Measurements from ENCODE around the gene THRA. TPM values are rescaled to one million over a fixed set of nuclear protein-coding genes. Genes with fewer than 3 reads are reported as not detected.

The THRA gene
- total RNA-seq, result 10 to 100 TPM; 80.6 to 99.5 (median 95.9) TPM
- polyA plus RNA-seq, result 73.3 TPM
- long read RNA-seq, donor 1, full-length matches to known transcripts, result 77 of 132 reads
- long read RNA-seq, donor 1, partial matches to known transcripts, result 24 of 132 reads
- long read RNA-seq, donor 1, other reads (novel, unspliced or antisense), result 31 of 132 reads
- long read RNA-seq, donor 2, transcript THRA-209 (10 exons, 2,421 nt), result minor isoform, 8 of 92 reads
- long read RNA-seq, donor 2, transcript THRA-201 (10 exons, 2,538 nt), result major isoform, 59 of 92 reads
- long read RNA-seq, donor 2, partial matches to known transcripts, result 12 of 92 reads
- long read RNA-seq, donor 2, other reads (novel, unspliced or antisense), result 13 of 92 reads
- long read RNA-seq, donor 3, transcript THRA-201 (10 exons, 2,538 nt), result major isoform, 12 of 51 reads
- long read RNA-seq, donor 3, partial matches to known transcripts, result 27 of 51 reads
- long read RNA-seq, donor 3, other reads (novel, unspliced or antisense), result 8 of 51 reads
- long read RNA-seq, donor 4, full-length matches to known transcripts, result 42 of 64 reads
- long read RNA-seq, donor 4, partial matches to known transcripts, result 6 of 64 reads
- long read RNA-seq, donor 4, other reads (novel, unspliced or antisense), result 16 of 64 reads

GRCh38 chr17:40062329-40063186, at the start of gene THRA:
Gene THRA (plus strand): TSS chr17:40062965. CDS start chr17:40074489, 11,524 bp downstream.
- DNase-seq (peak; percentile 73 to 93 (median 92)), ATAC-seq (peak; percentile 63 to 75)
- Histone ChIP-seq H3K27ac (ENCODE audit: low read length) (peak within 1 kb of the TSS; percentile 97), H3K4me1 (ENCODE audit: control insufficient read depth, insufficient read depth, low read length) (peaks cover 9% of the 10 kb centered on the region), H3K9me3 (ENCODE audit: control insufficient read depth, low read length) (no peaks in the 10 kb centered on the region), H3K4me3 (ENCODE audit: low read length) (peak within 1 kb of the TSS; percentile 84), H3K27me3 (ENCODE audit: control insufficient read depth, insufficient read depth) (no peaks in the 10 kb centered on the region)
- intact Hi-C loops (cut with DNase I), result loop anchor here in 2 of 4 donors (2.0 to 5.0 kb wide), 2 partner anchors 24 to 35 kb away; no protein-coding TSS in a partner anchor
- WGBS, result 1% methylated on average over 83 of the region's 83 CpGs

DNA sequence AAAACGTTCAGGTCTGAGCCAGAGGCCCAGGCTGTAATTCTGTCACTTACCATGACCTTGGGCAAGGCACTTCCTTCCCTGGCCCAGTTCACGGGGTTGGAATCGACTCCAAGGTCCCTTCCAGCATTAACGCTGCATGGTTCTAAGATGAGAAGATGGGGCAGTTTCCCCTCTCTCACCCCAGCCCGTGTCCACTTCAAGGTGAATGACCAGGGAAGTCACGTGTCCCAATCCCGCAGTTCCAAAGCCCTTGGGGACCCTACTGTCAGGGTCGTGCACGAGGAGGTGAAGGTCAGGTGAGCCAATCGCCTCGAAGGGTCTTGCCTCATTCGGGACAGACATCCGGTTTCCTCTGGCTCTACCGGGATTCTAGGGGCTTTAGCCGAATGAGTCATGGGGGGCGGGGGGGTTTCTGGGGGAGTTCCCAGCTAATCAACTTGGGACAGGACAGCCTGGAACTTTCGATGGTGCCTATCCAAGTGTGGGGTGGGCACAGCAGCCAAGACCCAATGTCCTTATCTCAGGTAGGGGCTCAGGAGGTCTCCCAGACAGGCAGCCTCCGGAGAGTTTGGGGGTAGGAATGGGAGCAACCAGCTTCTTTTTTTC, 48.3 kb upstream of the THRA start:
- intact Hi-C loops (cut with DNase I), result loop anchor here in 3 of 4 donors (10.0 kb wide), 4 partner anchors 60 to 180 kb away; no protein-coding TSS in a partner anchor
- Histone ChIP-seq H3K4me1 (ENCODE audit: control insufficient read depth, insufficient read depth, low read length) (peaks cover 10% of the 10 kb centered on the region), H3K9me3 (ENCODE audit: control insufficient read depth, low read length) (no peaks in the 10 kb centered on the region), H3K27ac (ENCODE audit: low read length) (peak overlapping the region; percentile 40), H3K27me3 (ENCODE audit: control insufficient read depth, insufficient read depth) (no peaks in the 10 kb centered on the region), H3K4me3 (ENCODE audit: low read length) (no peak overlapping the region)
- peak; percentile 39 to 62 (median 48) for DNase-seq
- 37% methylated on average over 18 of the region's 18 CpGs for WGBS
- ATAC-seq, result peak; percentile 12 to 28

DNA sequence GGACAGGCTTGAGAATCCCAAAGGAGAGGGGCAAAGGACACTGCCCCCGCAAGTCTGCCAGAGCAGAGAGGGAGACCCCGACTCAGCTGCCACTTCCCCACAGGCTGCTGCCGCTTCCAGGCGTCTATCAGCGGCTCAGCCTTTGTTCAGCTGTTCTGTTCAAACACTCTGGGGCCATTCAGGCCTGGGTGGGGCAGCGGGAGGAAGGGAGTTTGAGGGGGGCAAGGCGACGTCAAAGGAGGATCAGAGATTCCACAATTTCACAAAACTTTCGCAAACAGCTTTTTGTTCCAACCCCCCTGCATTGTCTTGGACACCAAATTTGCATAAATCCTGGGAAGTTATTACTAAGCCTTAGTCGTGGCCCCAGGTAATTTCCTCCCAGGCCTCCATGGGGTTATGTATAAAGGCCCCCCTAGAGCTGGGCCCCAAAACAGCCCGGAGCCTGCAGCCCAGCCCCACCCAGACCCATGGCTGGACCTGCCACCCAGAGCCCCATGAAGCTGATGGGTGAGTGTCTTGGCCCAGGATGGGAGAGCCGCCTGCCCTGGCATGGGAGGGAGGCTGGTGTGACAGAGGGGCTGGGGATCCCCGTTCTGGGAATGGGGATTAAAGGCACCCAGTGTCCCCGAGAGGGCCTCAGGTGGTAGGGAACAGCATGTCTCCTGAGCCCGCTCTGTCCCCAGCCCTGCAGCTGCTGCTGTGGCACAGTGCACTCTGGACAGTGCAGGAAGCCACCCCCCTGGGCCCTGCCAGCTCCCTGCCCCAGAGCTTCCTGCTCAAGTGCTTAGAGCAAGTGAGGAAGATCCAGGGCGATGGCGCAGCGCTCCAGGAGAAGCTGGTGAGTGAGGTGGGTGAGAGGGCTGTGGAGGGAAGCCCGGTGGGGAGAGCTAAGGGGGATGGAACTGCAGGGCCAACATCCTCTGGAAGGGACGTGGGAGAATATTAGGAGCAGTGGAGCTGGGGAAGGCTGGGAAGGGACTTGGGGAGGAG, 47.5 kb upstream of the THRA start, which contains the start of gene CSF3:
TSS of gene CSF3 (plus strand) at position 436 of the 993 bp plus-strand sequence. CDS start at position 471, 35 bp downstream.
- no peaks in the 10 kb centered on the region for H3K9me3 ChIP-seq (ENCODE audit: control insufficient read depth, low read length)
- no peaks in the 10 kb centered on the region for H3K27me3 ChIP-seq (ENCODE audit: control insufficient read depth, insufficient read depth)
- intact Hi-C loops (cut with DNase I), result loop anchor here (5.0 to 10.0 kb wide), 5 partner anchors 60 to 180 kb away; no protein-coding TSS in a partner anchor
- H3K4me3 ChIP-seq (ENCODE audit: low read length), result no peak within 1 kb of the TSS
- ATAC-seq (peak in 1 of 2 donors; percentile 54), DNase-seq (peak; percentile 53 to 72 (median 71))
- 57% methylated on average over 20 of the region's 20 CpGs for WGBS
- H3K27ac ChIP-seq (ENCODE audit: low read length), result peak within 1 kb of the TSS; percentile 40
- peaks cover 10% of the 10 kb centered on the region for H3K4me1 ChIP-seq (ENCODE audit: control insufficient read depth, insufficient read depth, low read length)

DNA sequence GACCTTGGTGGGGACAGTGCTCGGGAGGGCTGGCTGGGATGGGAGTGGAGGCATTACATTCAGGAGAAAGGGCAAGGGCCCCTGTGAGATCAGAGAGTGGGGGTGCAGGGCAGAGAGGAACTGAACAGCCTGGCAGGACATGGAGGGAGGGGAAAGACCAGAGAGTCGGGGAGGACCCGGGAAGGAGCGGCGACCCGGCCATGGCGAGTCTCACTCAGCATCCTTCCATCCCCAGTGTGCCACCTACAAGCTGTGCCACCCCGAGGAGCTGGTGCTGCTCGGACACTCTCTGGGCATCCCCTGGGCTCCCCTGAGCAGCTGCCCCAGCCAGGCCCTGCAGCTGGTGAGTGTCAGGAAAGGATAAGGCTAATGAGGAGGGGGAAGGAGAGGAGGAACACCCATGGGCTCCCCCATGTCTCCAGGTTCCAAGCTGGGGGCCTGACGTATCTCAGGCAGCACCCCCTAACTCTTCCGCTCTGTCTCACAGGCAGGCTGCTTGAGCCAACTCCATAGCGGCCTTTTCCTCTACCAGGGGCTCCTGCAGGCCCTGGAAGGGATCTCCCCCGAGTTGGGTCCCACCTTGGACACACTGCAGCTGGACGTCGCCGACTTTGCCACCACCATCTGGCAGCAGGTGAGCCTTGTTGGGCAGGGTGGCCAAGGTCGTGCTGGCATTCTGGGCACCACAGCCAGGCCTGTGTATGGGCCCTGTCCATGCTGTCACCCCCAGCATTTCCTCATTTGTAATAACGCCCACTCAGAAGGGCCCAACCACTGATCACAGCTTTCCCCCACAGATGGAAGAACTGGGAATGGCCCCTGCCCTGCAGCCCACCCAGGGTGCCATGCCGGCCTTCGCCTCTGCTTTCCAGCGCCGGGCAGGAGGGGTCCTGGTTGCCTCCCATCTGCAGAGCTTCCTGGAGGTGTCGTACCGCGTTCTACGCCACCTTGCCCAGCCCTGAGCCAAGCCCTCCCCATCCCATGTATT, 46.5 kb upstream of the THRA start:
- peak in 2 of 3 donors; percentile 29 to 49 for DNase-seq
- Histone ChIP-seq H3K9me3 (ENCODE audit: control insufficient read depth, low read length) (no peaks in the 10 kb centered on the region), H3K4me1 (ENCODE audit: control insufficient read depth, insufficient read depth, low read length) (peaks cover 10% of the 10 kb centered on the region), H3K27ac (ENCODE audit: low read length) (no peak overlapping the region), H3K27me3 (ENCODE audit: control insufficient read depth, insufficient read depth) (no peaks in the 10 kb centered on the region), H3K4me3 (ENCODE audit: low read length) (no peak overlapping the region)
- 78% methylated on average over 26 of the region's 26 CpGs for WGBS
- ATAC-seq, result no peak
- intact Hi-C loops (cut with DNase I), result loop anchor here (5.0 to 10.0 kb wide), 5 partner anchors 61 to 179 kb away; no protein-coding TSS in a partner anchor

DNA sequence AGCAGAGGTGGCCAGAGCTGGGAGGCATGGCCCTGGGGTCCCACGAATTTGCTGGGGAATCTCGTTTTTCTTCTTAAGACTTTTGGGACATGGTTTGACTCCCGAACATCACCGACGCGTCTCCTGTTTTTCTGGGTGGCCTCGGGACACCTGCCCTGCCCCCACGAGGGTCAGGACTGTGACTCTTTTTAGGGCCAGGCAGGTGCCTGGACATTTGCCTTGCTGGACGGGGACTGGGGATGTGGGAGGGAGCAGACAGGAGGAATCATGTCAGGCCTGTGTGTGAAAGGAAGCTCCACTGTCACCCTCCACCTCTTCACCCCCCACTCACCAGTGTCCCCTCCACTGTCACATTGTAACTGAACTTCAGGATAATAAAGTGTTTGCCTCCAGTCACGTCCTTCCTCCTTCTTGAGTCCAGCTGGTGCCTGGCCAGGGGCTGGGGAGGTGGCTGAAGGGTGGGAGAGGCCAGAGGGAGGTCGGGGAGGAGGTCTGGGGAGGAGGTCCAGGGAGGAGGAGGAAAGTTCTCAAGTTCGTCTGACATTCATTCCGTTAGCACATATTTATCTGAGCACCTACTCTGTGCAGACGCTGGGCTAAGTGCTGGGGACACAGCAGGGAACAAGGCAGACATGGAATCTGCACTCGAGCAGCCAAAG, 45.2 kb upstream of the THRA start:
- ATAC-seq (peak; percentile 7 to 13), DNase-seq (peak; percentile 60 to 89 (median 89))
- H3K27me3 ChIP-seq (ENCODE audit: control insufficient read depth, insufficient read depth), result no peaks in the 10 kb centered on the region
- no peaks in the 10 kb centered on the region for H3K9me3 ChIP-seq (ENCODE audit: control insufficient read depth, low read length)
- H3K27ac ChIP-seq (ENCODE audit: low read length), result peak overlapping the region; percentile 18
- 32% methylated on average over 15 of the region's 15 CpGs for WGBS
- intact Hi-C loops (cut with DNase I), result loop anchor here (5.0 to 10.0 kb wide), 5 partner anchors 63 to 177 kb away; no protein-coding TSS in a partner anchor
- H3K4me1 ChIP-seq (ENCODE audit: control insufficient read depth, insufficient read depth, low read length), result peaks cover 10% of the 10 kb centered on the region
- H3K4me3 ChIP-seq (ENCODE audit: low read length), result no peak overlapping the region

DNA sequence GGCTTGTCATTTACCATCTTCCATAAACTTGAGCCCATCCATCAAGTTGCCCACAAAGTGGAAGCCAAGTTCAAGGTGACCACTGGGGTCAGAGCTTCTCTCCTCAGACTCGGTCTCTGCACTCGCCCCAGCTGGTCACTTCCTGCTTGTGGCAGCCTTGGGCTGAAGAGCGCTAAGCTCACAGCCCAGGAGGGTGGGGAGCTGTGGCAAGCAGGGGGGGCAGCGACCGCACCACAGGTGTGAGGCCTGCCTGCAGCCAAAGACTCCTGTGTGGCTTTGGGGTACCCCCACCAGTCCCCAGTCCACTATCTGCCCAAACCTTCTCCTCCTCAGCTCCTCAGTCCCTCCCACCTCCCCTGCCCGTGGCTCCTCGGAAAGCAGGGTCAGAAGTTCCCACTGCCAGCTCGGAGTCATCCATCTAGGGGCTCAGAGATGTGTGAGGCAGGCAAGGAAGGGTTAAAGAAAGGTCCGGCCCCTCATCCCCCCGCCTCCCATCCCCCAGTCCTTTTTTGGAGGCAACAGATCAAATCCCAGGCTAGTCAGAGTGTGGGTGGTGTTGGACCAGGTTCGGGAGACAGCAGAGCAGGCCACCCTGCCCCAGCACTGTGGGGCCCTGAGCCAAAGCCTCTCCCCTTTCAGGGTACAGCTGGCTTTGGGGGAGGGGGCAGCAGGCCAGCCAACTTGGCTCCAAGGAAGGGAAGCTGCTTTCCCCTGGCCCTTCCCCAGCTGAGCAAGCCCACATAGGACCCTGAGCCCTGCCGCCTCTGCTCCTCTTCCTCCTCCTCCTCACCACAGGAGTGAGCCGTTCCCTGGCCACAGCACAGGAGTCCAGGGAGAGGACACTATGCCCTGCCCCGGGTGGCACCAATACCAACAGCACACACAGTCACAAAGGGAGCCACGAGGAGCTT, 44.3 kb upstream of the THRA start:
- H3K9me3 ChIP-seq (ENCODE audit: control insufficient read depth, low read length), result no peaks in the 10 kb centered on the region
- DNase-seq, result peak; percentile 70 to 92 (median 85)
- H3K27me3 ChIP-seq (ENCODE audit: control insufficient read depth, insufficient read depth), result no peaks in the 10 kb centered on the region
- 35% methylated on average over 15 of the region's 15 CpGs for WGBS
- no peak overlapping the region for H3K4me3 ChIP-seq (ENCODE audit: low read length)
- H3K4me1 ChIP-seq (ENCODE audit: control insufficient read depth, insufficient read depth, low read length), result peaks cover 10% of the 10 kb centered on the region
- peak overlapping the region; percentile 23 for H3K27ac ChIP-seq (ENCODE audit: low read length)
- intact Hi-C loops (cut with DNase I), result loop anchor here (5.0 to 10.0 kb wide), 5 partner anchors 64 to 176 kb away; no protein-coding TSS in a partner anchor
- ATAC-seq, result peak in 1 of 2 donors; percentile 42

GRCh38 chr17:40019140-40019991, 43.4 kb upstream of the THRA start:
- ATAC-seq (no peak), DNase-seq (peak; percentile 38 to 71 (median 65))
- intact Hi-C loops (cut with DNase I), result loop anchor here (5.0 to 10.0 kb wide), 5 partner anchors 65 to 175 kb away; no protein-coding TSS in a partner anchor
- Histone ChIP-seq H3K27me3 (ENCODE audit: control insufficient read depth, insufficient read depth) (no peaks in the 10 kb centered on the region), H3K9me3 (ENCODE audit: control insufficient read depth, low read length) (no peaks in the 10 kb centered on the region), H3K4me1 (ENCODE audit: control insufficient read depth, insufficient read depth, low read length) (peaks cover 10% of the 10 kb centered on the region), H3K4me3 (ENCODE audit: low read length) (no peak overlapping the region), H3K27ac (ENCODE audit: low read length) (no peak overlapping the region)
- 76% methylated on average over 24 of the region's 24 CpGs for WGBS
